Lower leg skin (tissue), 4 donors: ENCODE measurements around the gene RAB3B. TPM values are rescaled to one million over a fixed set of nuclear protein-coding genes. Genes with fewer than 3 reads are reported as not detected.
"Not testable (repeated sequence)": the region's sequence is repeated elsewhere in the genome, so short reads cannot be mapped to it uniquely, and the experiment has no call there.

Source experiments
- DNase-seq, 2 donors: peaks; one replicate each; pipeline ENCODE4 v3.0.0-alpha.2; 2019; ENCODE audit warnings: low spot score in 2 of 2
- H3K4me3 ChIP-seq: fragments of 200-600 bp; sonication (generic); 2 replicates; pipeline ENCODE4 v1.5.1; 2017; ENCODE audit warnings: mild to moderate bottlenecking, low read depth; ENCODE audit not compliant: poor library complexity, severe bottlenecking
- CTCF ChIP-seq, 3 donors: fragments of 450-650 bp; IDR thresholded peaks; one replicate each; pipeline ENCODE4 v1.5.1; 2016; ENCODE audit warnings: antibody characterized with exemption in 3 of 3, mild to moderate bottlenecking in 3 of 3, moderate library complexity in 2 of 3
- POLR2A ChIP-seq, 2 donors: fragments of 450-650 bp; IDR thresholded peaks; one replicate each; pipeline ENCODE4 v1.6.1; 2016 to 2017; ENCODE audit warnings: antibody characterized with exemption in 2 of 2, mild to moderate bottlenecking in 1 of 2, moderate library complexity in 1 of 2
- WGBS, 2 donors: methylation state at CpG; one replicate each; pipeline ENCODE4 v1.1.5; 2018; 5-methylcytosine and 5-hydroxymethylcytosine counted together
- intact Hi-C: fragments of 100-400 bp; cut with DNase I; formaldehyde crosslinking; loops from one replicate; pipeline ENCODE4 v1.15.0; 2023; ENCODE audit warnings: low total_unique reads
- total RNA-seq, 4 donors: library from RNA; depleted of rRNA; stranded (reverse); fragments of >200 nt; gene quantifications; one replicate each; pipeline ENCODE4 v1.1.0, GENCODE V29; 2016

The RAB3B gene
- total RNA-seq, 4 donors from 2014 or later: 2.4 to 13.7 (median 4.3) TPM

- no peak overlapping the region for H3K4me3 ChIP-seq
- intact Hi-C loops: no loop called here
- TF ChIP-seq CTCF (IDR thresholded peaks at IDR 0.05) (no peak), POLR2A (IDR thresholded peaks at IDR 0.05) (no peak)
- DNase-seq: no peak
These were observed 114.7 kb downstream of the RAB3B start for GRCh38 chr1:51875836-51876235.

DNA sequence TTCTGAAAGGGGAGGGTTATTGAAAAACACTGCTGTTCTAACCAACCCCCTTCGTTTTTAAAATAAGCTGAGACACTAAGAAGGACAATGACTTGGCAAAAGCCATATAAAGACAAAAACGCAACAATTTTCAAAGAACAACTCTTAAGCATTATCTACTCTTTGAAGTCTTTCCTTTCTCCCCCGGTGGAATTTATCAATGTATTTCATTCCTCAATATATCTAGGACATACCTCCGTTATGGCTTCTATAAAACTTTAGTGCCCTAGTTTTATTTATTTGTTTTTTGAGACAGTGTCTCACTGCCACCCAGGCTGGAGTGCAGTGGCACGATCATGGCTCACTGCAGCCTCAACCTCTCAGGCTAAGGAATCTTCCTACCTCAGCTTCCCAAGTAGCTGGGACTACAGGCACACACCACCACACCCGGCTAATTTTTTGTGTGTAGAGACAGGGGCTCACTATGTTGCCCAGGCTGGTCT, 115.2 kb downstream of the RAB3B start:
- no peak for DNase-seq
- no peak for TF ChIP-seq CTCF (IDR thresholded peaks at IDR 0.05)
- no peak for TF ChIP-seq POLR2A (IDR thresholded peaks at IDR 0.05)
- WGBS, 2 donors: 68 to 74% methylated on average over 6 of the region's 6 CpGs
- H3K4me3 ChIP-seq: no peak overlapping the region
- intact Hi-C loops: no loop called here

GRCh38 chr1:51873270-51873669, 117.2 kb downstream of the RAB3B start:
- DNase-seq, intact Hi-C loops: not testable (repeated sequence)
- 100% methylated on average over 1 of the region's 1 CpG for WGBS, 2 donors

DNA sequence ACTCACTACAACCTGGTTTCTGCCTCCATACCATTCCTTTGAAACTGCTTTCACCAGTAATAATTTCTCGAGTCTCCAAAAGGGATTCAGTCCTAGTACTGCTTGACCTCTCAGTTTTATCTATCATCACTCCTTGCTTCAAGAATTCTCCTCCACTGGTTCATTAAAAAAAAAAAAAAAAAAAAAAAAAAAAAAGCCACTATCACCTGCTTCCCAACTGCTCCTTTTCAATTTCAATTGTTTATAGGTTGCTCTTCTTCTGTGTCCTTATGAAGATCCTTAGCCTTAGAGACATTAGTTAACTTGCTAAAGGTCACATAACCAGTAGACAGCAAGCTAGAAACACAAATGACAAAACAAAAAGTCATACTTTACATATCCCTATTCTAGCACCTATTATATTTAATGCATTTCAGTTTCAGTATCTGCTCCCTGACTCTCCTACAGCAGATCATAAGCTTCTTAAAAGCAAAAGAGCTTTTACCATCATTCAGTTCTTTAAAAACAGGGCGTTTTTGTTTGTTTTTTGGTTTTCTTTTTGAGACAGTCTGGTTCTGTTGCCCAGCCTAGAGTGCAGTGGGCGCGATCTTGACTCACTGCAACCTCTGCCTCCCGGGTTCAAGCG, 119.0 kb downstream of the RAB3B start:
- no peak for DNase-seq
- no peak for TF ChIP-seq CTCF (IDR thresholded peaks at IDR 0.05)
- no peak overlapping the region for H3K4me3 ChIP-seq
- intact Hi-C loops: no loop called here
- WGBS, 2 donors: 96 to 99% methylated on average over 6 of the region's 6 CpGs

More at GRCh38 chr1:51873270-51873669, 117.2 kb downstream of the RAB3B start:
- not testable (repeated sequence) for H3K4me3 ChIP-seq

DNA sequence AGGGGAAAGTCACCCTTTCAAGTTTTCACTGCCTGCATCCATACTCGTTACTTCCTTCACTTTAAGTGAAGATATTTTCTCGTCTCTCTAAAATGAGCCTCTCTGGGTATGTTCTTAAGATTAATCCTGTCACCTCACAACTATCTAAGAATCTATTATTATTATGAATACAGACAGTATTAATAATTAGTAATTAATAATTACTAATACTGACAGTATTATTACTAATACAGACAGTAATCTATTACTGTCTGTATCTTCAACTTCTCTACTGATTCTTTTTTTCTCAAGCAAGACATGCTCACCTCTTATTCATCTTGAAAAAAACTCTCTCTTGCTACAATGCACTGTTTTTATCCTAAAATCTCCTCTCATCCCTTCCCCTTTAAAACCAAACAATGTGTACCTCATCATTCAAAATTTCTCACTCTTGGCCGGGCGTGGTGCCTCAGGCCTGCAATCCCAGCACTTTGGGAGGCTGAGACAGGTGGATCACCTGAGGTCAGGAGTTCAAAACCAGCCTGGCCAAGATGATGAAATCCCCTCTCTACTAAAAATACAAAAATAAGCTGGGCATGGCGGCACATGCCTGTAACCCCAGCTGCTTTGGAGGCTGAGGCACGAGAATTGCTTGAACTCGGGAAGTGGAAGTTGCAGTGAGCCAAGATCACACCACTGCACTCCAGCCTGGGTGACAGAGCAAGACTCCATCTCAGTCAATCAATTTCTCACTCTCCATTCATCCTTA, 119.7 kb downstream of the RAB3B start:
- 58 to 74% methylated on average over 7 of the region's 7 CpGs for WGBS, 2 donors
- TF ChIP-seq POLR2A (IDR thresholded peaks at IDR 0.05) (no peak), CTCF (IDR thresholded peaks at IDR 0.05) (no peak)
- DNase-seq: no peak
- intact Hi-C loops: no loop called here
- H3K4me3 ChIP-seq: no peak overlapping the region

DNA sequence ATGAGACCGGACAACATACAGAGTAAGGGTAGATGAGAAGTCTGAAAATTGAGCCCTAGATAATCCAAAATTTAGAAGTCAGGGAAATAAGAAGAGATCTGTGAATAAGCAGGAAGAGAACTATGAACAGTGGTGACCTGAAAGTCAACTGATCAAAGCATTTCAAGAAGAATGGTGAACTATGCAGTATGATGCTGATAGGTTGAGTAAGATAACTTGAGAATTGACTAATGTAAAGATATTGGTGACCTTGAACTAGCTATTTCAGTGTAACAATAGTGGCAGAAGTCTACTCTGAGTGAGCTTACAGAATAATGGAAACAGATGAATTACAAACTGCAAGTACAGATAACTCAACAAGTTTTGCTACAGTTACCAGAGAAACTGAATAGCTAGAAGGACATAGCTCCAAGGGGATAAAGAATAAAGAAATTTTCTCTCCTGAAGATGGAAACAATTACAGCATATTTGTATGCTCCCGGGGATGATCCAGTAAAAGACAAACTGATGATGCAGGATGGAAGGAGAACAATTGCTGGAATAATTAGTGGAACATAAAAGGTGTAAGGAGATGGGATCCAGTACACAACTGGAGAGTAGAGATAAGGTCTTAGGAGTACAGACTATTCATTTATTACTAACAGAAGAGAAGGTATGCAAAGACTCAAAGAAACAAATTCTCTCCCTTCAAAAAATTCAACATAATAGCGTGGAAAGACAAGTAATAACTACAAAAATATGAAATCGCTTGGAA, 122.8 kb downstream of the RAB3B start:
- intact Hi-C loops: no loop called here
- no peak for TF ChIP-seq CTCF (IDR thresholded peaks at IDR 0.05)
- TF ChIP-seq POLR2A (IDR thresholded peaks at IDR 0.05): no peak
- WGBS, 2 donors: 88 to 94% methylated on average over 4 of the region's 4 CpGs
- no peak for DNase-seq
- no peak overlapping the region for H3K4me3 ChIP-seq
